Measurements from ENCODE around the gene TMF1.

DNA sequence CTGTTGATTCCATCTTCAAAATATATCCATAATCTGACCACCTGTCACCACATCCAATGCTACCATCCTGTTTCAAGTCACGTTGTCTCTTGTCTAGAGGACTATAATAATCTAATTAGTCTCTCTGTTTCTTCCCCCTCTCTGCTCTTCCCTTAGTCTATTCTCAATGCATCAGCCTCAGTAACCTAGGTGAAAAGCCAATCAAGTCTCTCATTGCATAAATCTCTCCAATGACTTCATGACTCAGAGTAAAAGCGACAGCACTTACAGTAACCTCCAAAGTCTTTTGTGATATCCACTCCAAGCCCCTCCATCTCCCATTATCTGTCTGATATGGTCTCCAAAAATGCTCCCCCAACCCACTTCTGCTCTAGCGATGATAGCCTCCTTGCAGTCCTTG lies 20.8 kb upstream of the TMF1 start:
- TF ChIP-seq EZH2 (IDR thresholded peaks at IDR 0.05; ENCODE audit: insufficient read depth, poor library complexity, severe bottlenecking) (no peak), EZH2phosphoT487 (IDR thresholded peaks at IDR 0.05; ENCODE audit: insufficient read depth, low read depth) (no peak)
